ENCODE data around the gene RACGAP1. TPM values are rescaled to one million over a fixed set of nuclear protein-coding genes. Genes with fewer than 3 reads are reported as not detected.

The RACGAP1 gene
- total RNA-seq, 1 donor from 2014 or later, result 10.8 TPM

GRCh38 chr12:50069539-50069938 lies 44.2 kb upstream of the RACGAP1 start:
- Histone ChIP-seq H3K27me3 (no peaks in the 10 kb centered on the region), H3K9me3 (no peaks in the 10 kb centered on the region), H3K27ac (no peak overlapping the region), H3K4me1 (no peaks in the 10 kb centered on the region), H3K36me3 (no peaks in the 10 kb centered on the region), H3K4me3 (no peak overlapping the region)
- no peak for ATAC-seq
- intact Hi-C loops (cut with DNase I), result no loop called here
- TF ChIP-seq CTCF (IDR thresholded peaks at IDR 0.05), result no peak
- DNase-seq, result no peak

GRCh38 chr12:50069069-50069468 lies 43.8 kb upstream of the RACGAP1 start:
- Histone ChIP-seq H3K9me3 (no peaks in the 10 kb centered on the region), H3K27ac (no peak overlapping the region), H3K36me3 (no peaks in the 10 kb centered on the region), H3K4me3 (no peak overlapping the region), H3K4me1 (no peaks in the 10 kb centered on the region), H3K27me3 (no peaks in the 10 kb centered on the region)
- intact Hi-C loops (cut with DNase I), result no loop called here
- no peak for TF ChIP-seq CTCF (IDR thresholded peaks at IDR 0.05)
- ATAC-seq (no peak), DNase-seq (no peak)

GRCh38 chr12:50066402-50066801 lies 41.1 kb upstream of the RACGAP1 start:
- no peaks in the 10 kb centered on the region for H3K9me3 ChIP-seq
- no peak for TF ChIP-seq CTCF (IDR thresholded peaks at IDR 0.05)
- no peaks in the 10 kb centered on the region for H3K4me1 ChIP-seq
- DNase-seq (no peak), ATAC-seq (peak; percentile 27)
- H3K27me3 ChIP-seq, result no peaks in the 10 kb centered on the region
- no peaks in the 10 kb centered on the region for H3K36me3 ChIP-seq
- intact Hi-C loops (cut with DNase I), result no loop called here
- H3K27ac ChIP-seq, result no peak overlapping the region
- H3K4me3 ChIP-seq, result no peak overlapping the region

- H3K27ac ChIP-seq, result no peak overlapping the region
- no peak for ATAC-seq
- intact Hi-C loops (cut with DNase I), result no loop called here
These were observed 40.5 kb upstream of the RACGAP1 start for GRCh38 chr12:50065726-50066310.

GRCh38 chr12:50062728-50063460 lies 37.6 kb upstream of the RACGAP1 start:
- Histone ChIP-seq H3K36me3 (no peaks in the 10 kb centered on the region), H3K4me1 (no peaks in the 10 kb centered on the region), H3K4me3 (no peak overlapping the region), H3K9me3 (no peaks in the 10 kb centered on the region), H3K27me3 (peaks cover 10% of the 10 kb centered on the region), H3K27ac (no peak overlapping the region)
- intact Hi-C loops (cut with DNase I), result no loop called here
- DNase-seq (no peak), ATAC-seq (no peak)
- TF ChIP-seq CTCF (IDR thresholded peaks at IDR 0.05), result no peak

More at GRCh38 chr12:50065726-50066310, 40.5 kb upstream of the RACGAP1 start:
- no peak for TF ChIP-seq CTCF (IDR thresholded peaks at IDR 0.05)
- H3K4me3 ChIP-seq, result no peak overlapping the region
- no peaks in the 10 kb centered on the region for H3K36me3 ChIP-seq
- no peaks in the 10 kb centered on the region for H3K9me3 ChIP-seq
- no peak for DNase-seq
- no peaks in the 10 kb centered on the region for H3K4me1 ChIP-seq
- H3K27me3 ChIP-seq, result no peaks in the 10 kb centered on the region

All from upper lobe of right lung (tissue), 1 donor.